PC-3 (cell line): ENCODE measurements around the gene ZNF808.

ENCODE experiments used
- EZH2 ChIP-seq: fragments of 300-600 bp; sonication (generic); IDR thresholded peaks from one replicate; pipeline ENCODE4 v1.6.1; 2017; ENCODE audit warnings: antibody characterized with exemption, mild to moderate bottlenecking, low read length; ENCODE audit not compliant: unreplicated experiment
- EZH2phosphoT487 ChIP-seq: fragments of 300-600 bp; sonication (generic); IDR thresholded peaks from 2 replicates; pipeline ENCODE4 v1.6.1; 2018; ENCODE audit warnings: mild to moderate bottlenecking, antibody characterized with exemption, low read length, borderline replicate concordance
- TF ChIP-seq, protein P1 (sequence below): fragments of 300-600 bp; sonication (generic); conservative IDR thresholded peaks from 2 replicates; pipeline ENCODE4 v1.5.1; 2017; ENCODE audit warnings: antibody characterized with exemption, low read depth, mild to moderate bottlenecking, low read length

DNA sequence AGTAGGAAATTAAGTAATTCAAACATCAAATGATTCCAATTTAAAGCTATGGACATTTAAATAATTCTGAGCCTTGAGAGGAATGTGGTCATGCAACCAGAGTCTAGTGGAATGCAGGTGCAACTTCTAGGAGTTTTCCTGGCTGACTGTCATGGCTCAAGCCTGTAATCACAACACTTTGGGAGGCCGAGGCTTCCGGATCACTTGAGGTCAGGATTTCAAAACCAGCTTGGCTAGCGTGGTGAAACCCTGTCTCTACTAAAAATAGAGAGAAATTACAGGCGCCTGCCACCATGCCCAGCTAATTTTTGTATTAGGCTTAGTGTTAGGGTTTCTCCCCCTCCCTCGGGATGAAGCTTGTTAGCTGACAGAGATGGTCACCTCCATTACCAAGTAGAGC lies 6.4 kb downstream of the ZNF808 start:
- TF ChIP-seq, protein P1, sequence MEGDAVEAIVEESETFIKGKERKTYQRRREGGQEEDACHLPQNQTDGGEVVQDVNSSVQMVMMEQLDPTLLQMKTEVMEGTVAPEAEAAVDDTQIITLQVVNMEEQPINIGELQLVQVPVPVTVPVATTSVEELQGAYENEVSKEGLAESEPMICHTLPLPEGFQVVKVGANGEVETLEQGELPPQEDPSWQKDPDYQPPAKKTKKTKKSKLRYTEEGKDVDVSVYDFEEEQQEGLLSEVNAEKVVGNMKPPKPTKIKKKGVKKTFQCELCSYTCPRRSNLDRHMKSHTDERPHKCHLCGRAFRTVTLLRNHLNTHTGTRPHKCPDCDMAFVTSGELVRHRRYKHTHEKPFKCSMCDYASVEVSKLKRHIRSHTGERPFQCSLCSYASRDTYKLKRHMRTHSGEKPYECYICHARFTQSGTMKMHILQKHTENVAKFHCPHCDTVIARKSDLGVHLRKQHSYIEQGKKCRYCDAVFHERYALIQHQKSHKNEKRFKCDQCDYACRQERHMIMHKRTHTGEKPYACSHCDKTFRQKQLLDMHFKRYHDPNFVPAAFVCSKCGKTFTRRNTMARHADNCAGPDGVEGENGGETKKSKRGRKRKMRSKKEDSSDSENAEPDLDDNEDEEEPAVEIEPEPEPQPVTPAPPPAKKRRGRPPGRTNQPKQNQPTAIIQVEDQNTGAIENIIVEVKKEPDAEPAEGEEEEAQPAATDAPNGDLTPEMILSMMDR, result no peak
- TF ChIP-seq EZH2phosphoT487 (no peak), EZH2 (no peak)
